ENCODE measurements around the gene TMTC2.

TMTC2 gene

DNA sequence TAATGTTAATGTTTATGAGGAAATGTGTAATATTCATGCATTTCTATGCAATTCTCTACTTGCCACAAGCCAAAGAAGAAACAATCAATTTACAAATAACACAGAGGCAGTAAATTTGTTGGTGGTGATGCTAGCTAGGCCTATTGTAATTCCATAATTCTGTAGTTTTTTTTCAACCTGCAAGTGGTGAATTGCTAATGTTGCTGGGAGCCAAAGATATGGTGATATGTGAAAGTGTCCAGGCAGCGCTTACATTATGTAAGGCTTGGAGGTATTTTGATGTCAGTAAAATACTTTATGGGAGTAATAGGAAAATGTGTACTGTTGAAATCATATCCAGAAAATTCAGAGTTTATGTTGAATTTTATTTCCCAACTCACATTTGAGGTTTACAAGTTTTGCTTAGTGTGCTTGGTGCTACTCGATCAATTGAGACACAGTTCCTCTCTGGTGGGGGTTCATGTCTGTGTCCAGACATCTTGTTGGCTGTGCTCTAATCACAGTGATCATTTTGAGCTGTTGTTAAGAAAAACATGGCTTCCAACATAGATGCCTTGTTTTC lies 23.2 kb downstream of the TMTC2 start:
- no peak for TF ChIP-seq CTCF (IDR thresholded peaks at IDR 0.05; ENCODE audit: extremely low read depth, missing control alignments)
- no peak for DNase-seq (ENCODE audit: low spot score)

DNA sequence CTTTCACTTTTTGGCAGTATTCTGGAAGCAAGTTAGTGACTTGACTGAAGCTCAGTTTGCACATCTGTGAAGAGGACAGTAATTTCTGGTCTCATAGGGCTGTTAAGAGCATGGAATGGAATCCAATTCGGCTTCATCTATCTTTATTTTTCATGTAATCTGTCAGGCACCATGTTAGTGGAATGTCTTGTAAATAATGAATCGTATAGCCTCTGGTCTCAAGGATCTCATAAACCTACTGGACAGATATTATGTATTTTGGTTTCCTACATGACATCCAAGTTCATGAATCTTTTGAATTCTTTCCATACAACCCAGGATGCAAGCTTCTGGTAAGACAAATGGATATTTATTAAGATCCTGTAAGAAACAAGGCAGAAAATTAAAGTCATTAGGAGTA lies 24.0 kb downstream of the TMTC2 start:
- no peak for TF ChIP-seq CTCF (IDR thresholded peaks at IDR 0.05; ENCODE audit: extremely low read depth, missing control alignments)
- no peak for DNase-seq (ENCODE audit: low spot score)

DNA sequence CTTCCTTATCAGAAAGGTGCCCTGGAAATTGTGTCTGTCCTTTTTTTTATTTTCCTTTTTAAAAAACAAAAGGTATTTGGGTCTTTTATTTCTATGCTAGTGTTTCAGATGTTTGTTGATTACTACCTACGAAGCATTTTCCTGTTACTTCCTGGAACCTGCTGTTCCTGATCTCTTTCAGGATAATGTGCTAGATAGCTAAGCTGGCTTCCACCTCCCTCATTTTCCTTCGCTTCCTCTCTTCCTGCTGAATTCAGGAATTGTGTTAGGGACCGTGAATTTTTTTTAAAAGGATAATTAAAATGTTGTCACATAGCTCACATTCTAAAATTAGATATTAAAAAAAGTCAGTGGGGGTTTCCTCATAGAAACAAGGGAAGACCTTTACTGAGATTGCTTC lies 27.7 kb downstream of the TMTC2 start:
- TF ChIP-seq CTCF (IDR thresholded peaks at IDR 0.05; ENCODE audit: extremely low read depth, missing control alignments): no peak
- no peak for DNase-seq (ENCODE audit: low spot score)

DNA sequence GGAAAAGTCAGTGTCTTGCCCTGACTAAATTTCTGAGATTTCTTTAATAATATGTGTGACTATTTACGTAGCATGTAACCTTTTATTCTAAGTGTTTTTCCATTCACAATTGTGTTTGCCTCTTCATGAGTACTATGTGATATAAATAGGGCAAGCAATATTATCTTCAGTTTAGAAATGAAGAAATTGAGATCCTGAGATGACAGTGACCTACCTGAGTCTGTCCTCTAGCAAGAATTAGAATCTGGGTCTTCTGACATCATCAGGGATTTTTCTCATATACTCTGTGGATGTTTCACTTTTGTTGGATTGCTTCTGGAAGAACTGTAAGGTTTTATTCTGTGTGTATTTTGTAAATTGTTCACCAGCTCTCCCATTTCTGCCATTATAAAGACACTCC lies 35.0 kb downstream of the TMTC2 start:
- TF ChIP-seq CTCF (IDR thresholded peaks at IDR 0.05; ENCODE audit: extremely low read depth, missing control alignments): no peak
- DNase-seq (ENCODE audit: low spot score): no peak

DNA sequence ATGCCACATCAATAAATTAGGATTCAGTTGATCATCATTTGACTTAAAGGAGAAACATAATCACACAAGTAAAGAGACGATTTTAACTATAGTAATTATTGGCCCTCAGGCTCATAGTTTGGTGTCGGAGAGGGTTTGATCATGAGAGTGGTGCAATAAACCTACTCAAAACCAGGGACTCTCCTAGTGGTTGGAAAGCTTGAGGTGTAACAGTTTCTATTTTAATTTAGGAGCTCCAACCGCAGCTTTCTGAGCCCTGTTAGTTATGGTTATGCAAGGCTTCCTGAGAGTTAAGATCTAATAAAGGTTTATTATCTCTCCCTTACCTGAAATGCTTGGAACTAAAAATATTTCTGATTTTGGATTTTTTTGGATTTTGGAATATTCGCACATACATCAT lies 36.4 kb downstream of the TMTC2 start:
- no peak for DNase-seq (ENCODE audit: low spot score)
- no peak for TF ChIP-seq CTCF (IDR thresholded peaks at IDR 0.05; ENCODE audit: extremely low read depth, missing control alignments)

GRCh38 chr12:82723891-82724290 lies 37.2 kb downstream of the TMTC2 start:
- TF ChIP-seq CTCF (IDR thresholded peaks at IDR 0.05; ENCODE audit: extremely low read depth, missing control alignments): no peak

DNA sequence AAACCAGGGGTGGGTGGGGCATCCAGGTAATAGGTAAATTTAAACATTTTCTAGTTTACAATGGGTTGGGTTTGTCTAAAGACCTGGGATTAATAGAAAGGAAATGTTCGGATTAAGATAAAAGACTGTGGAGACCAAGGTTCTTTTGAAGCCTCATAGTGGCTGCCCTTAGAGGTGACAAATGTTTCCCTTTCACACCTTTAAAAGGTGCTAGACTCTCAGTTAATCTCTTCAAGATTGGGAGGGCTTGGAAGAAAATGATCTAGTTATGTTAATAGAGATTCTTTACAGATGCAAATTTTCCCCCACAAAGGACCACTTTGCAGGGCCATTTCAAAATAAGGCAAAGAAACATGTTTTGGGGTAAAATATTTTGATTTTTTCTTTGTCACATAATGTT lies 39.0 kb downstream of the TMTC2 start:
- TF ChIP-seq CTCF (IDR thresholded peaks at IDR 0.05; ENCODE audit: extremely low read depth, missing control alignments): no peak

More at GRCh38 chr12:82723891-82724290, 37.2 kb downstream of the TMTC2 start:
- DNase-seq (ENCODE audit: low spot score): no peak

More for the DNA sequence above, 39.0 kb downstream of the TMTC2 start:
- DNase-seq (ENCODE audit: low spot score): no peak
